ENCODE results near the gene SLC25A23.

SLC25A23 gene

DNA sequence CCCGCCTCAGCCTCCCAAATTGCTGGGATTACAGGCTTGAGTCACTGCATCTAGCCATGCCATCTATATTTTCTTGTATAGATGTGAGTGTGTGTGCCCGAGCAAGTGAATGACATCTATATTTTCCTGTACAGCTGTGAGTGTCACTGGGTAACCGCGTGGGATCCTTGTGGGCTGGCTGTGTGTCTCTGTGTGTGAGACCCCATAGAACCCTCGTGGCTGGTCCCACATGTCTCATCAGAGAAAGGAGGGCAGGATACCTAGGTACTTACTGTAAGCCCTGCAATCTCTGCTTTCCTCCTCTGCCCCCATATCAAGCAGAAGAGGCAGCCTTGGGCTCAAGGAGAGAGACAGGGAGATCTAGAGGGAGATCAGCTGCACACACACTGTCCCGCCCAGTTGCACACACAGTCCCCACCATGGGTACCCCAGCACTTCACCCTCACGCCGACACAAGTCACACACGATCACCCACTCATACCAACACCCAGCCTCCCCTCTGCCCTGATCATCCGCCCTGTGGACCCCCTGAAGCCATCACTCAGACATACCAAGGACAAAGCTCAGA is 21.3 kb upstream of the SLC25A23 start:
- no peak for DNase-seq

DNA sequence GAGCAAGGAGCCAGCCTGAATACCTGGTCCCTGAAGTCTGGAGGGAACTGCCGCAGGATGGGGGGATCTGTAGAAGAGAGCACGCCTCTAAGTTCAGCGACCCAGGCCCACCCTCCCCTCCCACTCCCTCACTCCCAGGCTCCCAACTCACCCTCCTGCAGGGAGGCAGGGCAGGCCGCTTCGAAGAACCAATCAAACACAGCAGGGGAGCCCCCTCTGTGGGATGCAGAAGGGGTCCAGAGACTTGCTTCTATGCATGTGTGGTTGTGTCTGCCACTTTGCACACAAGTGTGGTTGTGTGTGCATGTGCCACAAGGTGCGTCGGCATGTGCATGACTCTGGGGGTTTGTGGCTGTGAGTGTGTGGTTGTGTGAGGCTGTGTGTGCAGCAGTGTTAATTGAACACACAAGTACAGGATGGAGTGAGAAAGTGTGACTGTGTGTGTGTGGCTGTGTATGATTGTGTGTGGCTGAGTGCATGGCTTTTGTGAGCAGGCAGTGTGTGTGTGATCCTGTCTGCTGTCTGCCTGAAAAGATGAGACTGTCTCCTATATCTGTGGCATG is 20.3 kb upstream of the SLC25A23 start:
- no peak for DNase-seq

DNA sequence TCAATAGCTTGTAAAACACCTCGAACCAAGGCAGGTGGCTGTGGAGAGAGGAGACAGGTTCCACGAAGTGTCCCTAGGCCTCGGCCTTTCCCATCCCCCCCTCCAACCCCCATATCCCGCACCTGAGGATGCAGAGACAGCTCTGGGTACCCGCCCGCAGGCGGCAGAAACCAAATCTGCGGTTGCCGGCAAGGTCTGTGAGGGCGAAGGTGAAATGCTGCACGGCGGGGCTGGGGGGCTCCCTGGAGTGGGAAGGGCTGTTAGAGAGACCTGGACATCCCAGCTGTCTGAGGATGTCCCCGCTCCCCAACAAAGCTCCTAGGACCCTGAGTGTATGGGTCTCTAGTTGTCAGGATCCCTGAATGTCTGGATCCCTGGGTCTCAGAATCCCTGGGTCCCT is 19.2 kb upstream of the SLC25A23 start:
- DNase-seq, result no peak

DNA sequence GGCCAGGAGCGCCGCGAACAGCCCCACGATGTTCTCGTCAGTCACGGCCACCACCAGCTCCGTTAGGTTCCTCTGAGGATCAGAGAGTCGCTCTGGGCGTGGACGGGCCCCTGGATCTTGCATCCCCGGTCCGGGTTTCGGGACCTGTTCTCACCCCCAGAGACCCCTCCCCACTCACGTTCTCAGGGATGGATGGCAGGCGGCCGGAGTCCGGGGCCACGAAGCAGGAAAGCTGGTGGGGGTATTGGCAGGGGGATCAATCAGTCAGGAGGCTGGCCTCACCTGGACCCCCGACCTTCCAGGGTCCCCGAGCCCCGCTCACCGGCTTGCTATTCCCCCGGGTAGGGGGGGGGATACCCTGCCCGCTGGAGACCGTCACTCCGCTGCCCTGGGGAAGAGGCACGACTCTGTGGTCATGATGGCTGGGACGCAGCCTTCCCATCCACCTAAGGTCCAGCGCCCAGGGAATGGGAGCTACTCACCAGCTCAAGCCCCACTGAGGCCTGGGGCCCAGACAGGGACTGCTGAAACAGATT is 17.4 kb upstream of the SLC25A23 start:
- DNase-seq, result no peak

DNA sequence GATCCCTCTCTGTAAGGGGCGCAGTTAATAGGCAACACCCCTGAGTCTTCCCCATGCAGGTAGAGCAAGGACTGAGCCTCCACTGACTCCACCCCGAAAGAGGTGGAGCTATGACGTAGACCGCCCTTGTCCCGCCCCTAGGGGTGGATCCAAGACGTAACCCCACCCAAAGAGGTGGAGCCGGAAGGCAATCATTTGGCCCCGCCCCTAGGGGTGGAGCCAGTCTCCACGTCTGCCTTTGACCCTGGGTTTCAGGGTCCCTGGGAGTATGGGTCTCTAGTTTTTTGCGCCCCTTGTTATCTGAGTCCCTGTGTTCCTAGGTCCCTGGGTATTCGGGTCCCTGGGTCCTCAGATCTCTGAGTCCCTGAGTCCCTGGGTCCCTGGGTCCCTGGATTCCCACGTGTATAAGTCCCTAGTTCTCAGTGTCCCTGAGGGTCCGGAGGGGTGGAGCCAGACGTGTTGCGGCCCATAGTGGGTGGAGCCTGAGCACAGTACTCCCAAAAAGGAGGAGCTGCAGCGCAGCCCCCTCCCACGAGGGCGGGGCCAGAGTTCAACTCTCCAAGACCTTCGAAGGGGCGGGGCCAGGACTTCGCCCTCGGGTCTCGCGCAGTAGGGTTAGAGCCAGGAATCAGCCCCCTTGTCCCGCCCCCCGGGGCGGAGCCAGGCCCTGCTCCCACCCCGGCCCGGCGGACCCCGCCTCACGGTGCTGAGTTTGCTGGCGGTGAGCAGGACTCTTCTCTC is 16.7 kb upstream of the SLC25A23 start:
- no peak for DNase-seq

DNA sequence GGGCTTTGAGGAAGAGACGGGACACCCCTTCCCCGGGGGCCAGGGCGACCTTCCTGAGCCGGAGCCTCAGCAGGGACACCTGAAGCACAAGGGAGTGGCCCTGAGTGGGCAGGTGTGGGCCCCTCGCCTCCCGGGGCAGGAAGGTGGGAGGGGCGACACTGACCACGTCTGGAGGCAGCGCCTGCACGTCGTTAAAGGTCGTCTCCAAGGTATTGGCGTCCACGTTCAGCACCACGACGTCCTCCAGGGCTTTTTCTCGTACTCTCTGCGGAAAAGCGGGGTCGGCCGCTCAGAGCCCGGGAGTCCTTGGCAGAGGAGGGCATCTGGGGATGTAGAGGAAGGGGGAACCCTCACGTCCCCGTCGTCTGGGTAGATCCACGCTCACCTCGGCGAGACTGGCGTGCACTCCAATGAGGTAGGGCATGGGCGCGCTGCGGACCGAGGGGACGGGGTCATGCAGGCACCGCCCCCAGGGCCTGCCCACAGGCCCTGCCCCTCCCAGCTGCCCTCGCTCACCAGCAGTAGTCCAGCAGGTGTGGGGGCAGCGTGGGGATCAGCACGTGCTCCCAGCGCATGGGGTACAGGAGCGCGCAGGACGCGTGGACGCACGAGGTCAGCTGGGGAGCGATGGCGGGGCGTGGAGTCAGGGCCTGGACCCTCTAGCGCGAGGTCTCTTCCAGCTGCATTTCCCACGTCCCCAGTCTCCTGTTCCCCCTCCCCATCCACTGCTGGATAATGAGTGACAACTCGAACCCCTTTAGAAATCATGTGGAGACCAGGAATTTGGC is 15.9 kb upstream of the SLC25A23 start:
- no peak for DNase-seq

DNA sequence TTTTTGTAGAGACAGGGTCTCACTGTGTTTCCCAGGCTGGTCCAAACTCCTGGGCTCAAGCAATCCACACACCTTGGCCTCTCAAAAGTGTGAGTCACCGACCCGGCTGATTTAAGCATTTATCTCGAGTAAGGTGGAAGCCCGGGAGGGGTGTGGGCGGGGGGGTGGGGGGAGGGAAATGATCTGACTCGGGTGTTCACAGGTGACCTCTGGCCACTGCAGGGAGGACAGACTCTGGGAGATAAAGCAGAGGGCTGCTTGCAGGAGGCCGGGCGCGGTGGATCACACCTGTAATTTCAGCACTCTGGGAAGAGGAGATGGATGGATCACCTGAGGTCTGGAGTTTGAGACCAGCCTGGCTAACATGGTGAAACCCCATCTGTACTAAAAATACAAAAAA is 14.1 kb upstream of the SLC25A23 start:
- no peak for DNase-seq

DNA sequence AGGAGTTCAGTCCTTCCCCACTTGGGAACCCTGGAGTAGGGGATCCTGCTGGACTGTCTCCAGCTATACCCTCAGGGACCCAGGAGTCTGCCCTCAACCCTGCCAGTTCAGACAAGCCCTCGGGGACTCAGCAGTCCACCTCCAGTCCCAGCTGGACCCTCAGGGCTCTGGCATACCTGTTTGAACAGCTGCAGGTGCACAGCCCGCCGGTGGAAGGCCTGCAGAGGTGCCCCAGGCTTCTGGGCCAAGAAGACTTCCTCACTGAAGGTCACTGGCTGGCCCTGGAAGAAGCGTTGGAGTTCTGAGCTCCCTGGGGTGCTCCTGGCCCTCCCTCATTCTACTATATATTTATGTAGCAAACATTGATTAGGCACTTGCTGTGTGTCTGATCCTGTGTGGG is 13.1 kb upstream of the SLC25A23 start:
- no peak for DNase-seq

DNA sequence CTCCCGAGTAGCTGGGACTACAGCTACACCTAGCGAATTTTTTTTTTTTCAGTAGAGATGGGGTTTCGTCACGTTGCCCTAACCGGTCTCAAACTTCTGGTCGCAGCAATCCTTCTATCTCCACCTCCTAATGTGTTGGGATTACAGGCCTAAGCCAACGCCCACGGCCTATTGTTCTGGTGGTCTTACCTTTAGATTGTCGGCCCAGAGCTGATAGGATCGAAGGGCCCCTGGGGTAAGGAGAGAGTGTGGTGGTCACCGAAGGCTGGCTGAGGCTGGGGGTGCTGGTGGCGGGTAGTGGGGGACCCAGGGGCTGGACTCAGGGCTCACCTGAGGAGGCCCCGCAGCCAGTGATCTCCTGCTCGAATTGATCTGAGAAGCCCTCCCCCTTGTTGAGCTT is 11.5 kb upstream of the SLC25A23 start:
- no peak for DNase-seq

DNA sequence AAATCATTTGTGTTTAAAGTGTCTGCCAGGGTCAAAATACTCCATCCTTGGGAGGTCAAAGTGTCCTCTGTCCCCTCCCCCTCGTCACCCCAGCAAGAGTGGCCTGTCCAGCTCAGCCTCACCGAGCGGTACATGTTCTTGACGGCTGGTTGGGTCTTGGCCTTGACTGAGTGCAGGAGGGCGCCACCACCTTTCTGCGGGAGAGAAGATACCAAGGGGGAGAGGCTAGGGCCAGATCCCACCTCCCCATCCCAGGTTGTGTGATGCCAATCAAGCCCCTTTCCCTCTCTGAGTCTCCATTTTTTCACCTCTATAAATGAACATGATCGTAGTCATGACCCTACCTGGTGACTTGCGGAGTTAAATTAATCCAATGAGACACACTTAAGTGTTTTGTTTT is 10.6 kb upstream of the SLC25A23 start:
- no peak for DNase-seq

DNA sequence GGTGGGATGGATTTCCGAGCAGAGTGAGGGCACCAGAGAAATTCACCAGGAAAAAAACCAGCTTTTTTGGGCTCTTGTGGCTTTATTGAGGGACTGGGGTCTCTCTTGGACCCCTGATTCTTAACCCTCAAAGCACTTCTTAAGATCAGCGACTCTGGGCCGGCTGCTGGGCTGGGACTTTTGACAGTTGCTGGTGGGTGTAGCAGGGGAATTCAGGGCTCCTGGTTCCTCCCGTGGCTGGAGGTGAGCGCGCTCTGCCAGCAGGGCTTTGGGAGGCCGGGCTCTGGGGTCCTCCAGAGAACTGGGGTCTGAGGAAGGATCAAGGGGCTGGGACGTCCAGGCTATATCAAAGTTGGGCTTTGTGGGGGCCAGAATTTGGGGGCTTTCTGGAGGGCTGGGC is 7.8 kb upstream of the SLC25A23 start:
- no peak for DNase-seq

DNA sequence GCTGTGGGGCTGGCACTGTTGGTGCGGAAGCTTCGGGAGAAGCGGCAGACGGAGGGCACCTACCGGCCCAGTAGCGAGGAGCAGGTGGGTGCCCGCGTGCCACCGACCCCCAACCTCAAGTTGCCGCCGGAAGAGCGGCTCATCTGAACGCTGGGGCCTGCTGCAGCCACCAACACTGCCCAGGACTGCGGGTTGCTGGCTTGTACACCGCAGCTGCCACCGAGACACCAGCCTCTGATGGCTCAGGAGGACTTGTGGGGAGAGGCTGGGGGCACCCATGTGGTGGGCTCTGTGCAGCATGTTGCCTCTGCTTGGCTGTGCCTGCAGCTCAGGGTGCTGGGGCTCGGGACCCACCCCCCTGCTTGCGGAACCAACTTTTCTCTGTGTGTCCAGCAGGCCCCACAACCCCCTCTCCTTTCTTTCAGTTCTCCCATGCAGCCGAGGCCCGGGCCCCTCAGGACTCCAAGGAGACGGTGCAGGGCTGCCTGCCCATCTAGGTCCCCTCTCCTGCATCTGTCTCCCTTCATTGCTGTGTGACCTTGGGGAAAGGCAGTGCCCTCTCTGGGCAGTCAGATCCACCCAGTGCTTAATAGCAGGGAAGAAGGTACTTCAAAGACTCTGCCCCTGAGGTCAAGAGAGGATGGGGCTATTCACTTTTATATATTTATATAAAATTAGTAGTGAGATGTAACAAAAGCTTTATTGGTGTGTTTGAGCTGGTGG is 7.1 kb upstream of the SLC25A23 start:
- no peak for DNase-seq

DNA sequence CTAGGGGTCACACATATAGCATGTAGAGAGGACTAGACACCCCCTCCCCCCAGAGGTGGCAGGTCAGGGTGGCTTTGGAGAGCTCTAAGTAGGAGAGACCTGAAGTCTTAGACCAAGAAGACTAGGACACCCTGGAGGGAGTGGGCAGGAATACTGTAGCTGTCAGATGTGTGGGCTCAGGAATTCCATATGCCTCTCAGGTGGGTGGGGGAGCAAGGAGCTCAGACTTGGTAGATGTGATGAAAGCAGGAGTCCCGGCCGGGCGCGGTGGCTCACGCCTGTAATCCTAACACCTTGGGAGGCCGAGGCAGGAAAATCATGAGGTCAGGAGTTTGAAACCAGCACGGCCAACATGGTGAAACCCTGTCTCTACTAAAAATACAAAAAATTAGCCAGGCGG is 6.1 kb upstream of the SLC25A23 start:
- no peak for DNase-seq

DNA sequence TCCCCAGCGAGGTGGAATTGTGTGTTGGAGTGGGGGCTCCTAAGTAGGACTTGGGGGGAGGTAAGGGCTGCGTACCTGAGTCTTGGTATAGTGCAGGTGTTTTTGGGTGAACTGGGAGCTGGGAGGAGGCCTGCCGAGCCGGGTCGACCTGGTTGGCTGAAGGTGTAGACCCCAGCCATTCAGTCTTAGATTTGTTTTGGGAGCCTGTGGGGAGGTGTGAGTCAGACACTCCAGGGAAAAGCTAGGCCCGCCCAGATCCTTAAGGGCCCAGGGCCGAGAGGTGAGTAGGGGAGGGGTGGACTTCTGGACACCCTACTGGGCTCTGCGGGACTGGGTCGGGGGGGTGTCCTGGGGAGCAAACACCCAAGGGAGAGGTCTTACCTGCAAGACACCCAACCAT is 5.4 kb upstream of the SLC25A23 start:
- DNase-seq, result no peak

DNA sequence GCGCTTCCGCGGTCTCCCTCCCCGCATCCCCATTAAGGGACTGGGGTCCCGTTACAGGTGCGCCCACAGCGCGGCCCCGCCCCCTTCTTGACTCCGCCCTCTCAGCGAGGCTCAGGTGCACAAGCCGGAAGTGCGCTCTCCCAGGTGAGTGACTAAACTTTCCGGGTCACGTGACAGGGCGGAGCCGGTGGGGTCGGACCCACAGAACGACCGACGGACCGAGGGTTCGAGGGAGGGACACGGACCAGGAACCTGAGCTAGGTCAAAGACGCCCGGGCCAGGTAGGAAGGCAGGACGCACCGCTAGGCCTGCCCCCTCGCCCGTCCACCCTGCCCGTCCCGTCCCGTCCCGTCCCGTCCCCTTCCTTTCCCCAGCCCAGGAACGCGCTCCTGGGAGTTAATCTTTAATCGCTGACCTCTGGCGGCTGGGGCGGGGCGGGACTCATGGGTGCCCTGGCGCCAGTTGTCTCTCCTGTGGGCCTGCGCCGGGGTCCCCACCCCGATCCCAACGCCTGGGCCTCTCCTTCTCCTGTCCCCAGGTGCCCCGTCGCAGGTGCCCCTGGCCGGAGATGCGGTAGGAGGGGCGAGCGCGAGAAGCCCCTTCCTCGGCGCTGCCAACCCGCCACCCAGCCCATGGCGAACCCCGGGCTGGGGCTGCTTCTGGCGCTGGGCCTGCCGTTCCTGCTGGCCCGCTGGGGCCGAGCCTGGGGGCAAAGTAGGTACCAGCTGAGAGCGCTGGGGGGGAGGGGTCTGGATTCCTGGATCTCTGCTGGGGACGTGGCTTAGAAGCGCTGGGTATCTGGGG is 4.7 kb upstream of the SLC25A23 start, which contains the start of gene CRB3:
TSS of gene CRB3 (plus strand) at position 202 of the 804 bp plus-strand sequence. CDS start at position 633, 431 bp downstream.
- no peak for DNase-seq

DNA sequence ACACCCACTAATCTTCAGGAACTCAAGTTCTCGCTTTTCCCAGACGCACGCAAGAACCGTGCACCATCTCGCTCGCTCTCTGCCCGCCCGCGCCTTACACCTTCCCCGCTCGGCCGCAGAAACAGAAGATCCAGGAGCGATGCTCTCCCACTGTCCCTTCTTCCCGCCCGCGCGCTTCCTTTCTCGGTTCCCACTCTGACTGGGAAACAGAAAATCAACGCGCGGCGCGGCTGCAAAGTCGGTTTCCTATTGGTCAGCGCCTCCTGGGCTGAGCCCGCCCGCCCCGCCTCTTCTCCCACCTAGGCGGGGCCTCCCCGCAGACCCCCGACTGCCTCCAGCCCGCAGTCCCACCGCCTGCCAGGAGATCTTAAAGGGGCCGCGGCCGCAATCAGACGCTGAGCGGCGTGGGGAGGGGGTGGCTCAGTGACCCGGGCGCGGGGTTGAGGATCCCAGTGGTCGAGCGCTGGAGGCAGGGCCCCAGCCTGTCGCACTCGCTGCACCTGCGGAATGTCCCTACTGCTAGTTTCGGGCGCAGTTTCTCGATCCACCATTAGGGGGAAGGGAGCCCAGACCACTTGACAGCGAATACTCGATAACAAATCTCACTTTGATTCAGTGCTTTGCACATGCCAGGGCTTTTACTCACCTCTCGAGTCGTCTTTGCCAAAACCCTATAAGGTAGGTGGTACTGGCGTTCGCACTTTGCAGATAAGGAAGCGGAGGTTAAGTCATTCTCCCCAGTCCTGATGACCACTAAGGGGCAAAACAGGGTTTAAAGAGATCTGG is 700 bp upstream of the SLC25A23 start:
- peak; percentile 71 for DNase-seq

DNA sequence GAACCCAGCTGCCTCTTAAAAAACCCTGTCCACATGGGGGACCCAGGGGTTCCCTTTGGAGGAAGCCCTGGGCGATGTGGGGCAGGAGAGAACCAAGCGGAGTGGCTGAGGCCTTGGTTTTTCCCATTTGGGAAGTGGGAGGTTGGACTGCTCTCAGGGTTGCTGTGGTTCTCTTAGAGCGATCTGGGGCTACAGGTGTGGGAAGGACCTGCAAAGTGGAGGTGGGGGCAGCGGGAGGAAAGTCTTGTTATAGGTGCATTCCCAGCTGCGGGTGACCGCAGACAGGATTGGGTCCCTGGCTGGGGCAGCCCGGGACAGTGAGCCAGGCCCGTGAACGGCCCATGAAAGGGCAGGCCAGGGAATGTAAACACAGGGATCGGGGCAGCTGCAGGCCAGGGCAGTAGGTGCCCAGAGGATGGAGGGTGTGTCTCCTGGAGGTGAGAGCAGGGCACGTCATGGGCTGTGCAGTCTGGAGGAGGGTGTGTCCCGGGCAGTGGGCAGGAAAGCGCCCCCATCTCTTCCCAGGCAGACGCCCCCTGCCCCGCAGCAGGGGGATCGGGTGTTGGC is 814 bp downstream of the SLC25A23 start:
- DNase-seq, result no peak

DNA sequence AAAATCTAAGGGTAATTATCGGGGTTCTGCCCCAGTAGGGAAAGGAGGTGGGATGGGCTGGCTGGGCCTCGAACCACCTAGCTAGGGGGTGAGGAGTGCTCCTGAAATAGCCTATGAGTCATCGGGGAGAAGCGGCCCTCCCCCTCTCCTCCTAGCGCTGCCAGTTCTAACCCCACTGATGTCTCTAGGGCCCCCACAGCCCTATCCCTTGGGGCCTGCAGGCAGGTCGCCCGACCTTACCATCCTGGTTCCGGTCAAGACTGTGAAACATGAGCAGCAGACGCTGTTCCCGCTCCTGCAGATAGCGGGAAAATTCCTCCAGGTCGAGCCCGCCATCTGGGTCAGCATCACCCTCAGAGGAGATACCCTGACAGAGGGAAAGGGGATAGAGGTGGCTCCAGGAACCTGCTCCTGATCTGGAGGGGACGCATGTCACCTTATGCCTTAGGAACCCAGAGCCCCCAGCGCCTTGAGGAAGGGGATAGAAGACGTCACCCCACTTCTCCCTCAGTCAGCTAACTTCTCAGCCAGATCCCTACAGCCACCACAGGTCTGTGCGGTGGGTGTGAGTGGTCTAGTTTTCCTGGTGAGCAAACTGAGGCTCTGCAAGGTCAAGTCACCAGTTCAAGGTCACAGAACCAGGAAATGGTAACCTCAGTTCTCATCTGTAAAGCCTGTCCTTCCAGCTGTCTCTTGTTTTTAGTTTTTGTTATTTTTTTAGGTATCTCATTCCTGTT is 1.5 kb downstream of the SLC25A23 start:
- no peak for DNase-seq

DNA sequence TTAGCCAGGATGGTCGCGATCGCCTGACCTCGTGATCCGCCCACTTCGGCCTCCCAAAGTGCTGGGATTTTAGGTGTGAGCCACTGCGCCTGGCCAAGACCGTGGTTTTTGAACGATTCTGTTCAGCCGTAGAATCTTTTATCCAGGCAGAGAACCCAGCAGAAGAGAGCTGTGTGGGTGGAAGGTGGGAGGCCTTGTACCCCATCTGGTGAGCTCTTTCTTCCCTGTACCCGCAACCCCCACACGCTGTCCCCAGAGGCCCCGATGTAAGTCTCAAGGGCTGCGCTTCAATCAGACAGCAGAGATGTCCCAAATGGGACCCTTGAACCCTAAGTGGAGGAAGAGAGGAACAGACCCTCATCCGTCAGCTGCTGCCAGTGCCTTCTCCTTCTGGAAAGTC is 3.7 kb downstream of the SLC25A23 start:
- DNase-seq, result no peak

Data from NCI-H2081 treated with DMSO at 0.1 percent for 48 hours (cell line).